Fibroblast of lung (primary cell): ENCODE data around the gene TEAD2.
"Not testable (repeated sequence)": the region's sequence is repeated elsewhere in the genome, so short reads cannot be mapped to it uniquely, and the experiment has no call there.

Source experiments
- CTCF ChIP-seq, 2 donors: IDR thresholded peaks in 1 of 2; conservative IDR thresholded peaks in 1 of 2; 1 replicate in 1 of 2; 2 replicates in 1 of 2; pipeline ENCODE4 v1.5.1; 2011 to 2012; ENCODE audit warnings: low read length in 2 of 2, control low read depth in 1 of 2, inconsistent platforms in 1 of 2, low read depth in 1 of 2, mild to moderate bottlenecking in 1 of 2
- EZH2 ChIP-seq: IDR thresholded peaks from 2 replicates; pipeline ENCODE4 v1.5.1; 2012; ENCODE audit warnings: low read length, control low read depth, mild to moderate bottlenecking; ENCODE audit errors: missing control alignments

DNA sequence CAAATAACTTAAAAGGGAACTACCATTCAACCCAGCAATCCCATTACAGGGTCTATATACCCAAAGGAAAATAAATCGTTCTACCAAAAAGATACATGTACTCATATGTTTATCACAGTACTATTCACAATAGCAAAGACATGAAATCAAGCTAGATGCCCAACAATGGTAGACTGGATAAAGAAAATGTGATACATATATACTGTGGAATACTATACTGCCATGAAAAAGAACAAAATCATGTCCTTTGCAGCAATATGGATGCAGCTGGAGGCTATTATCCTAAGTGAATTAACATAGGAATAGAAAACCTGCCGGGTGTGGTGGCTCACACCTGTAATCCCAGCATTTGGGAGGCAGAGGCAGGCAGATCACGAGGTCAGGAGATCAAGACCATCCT, 63.6 kb downstream of the TEAD2 start:
- not testable (repeated sequence) for TF ChIP-seq CTCF (conservative IDR thresholded peaks at IDR 0.05 in 1 of 2, IDR thresholded peaks at IDR 0.05 in 1 of 2; ENCODE audit: low read depth in 1 of 2, low read length in 2 of 2); EZH2
